Liver (tissue), 9 donors: ENCODE measurements around the gene VLDLR. TPM values are rescaled to one million over a fixed set of nuclear protein-coding genes. Genes with fewer than 3 reads are reported as not detected.

ENCODE experiments used
- DNase-seq: peaks from one replicate; pipeline ENCODE4 v3.0.0-alpha.2; 2017; ENCODE audit warnings: low spot score
- H3K27ac ChIP-seq, 2 donors: one replicate each; pipeline ENCODE4 v1.7.0; 2013; ENCODE audit warnings: inconsistent platforms in 2 of 2, low read length in 2 of 2, control low read depth in 1 of 2, low read depth in 1 of 2, mild to moderate bottlenecking in 1 of 2
- H3K27me3 ChIP-seq, 4 donors: one replicate each; pipeline versions ENCODE4 v1.6.1 to v1.7.0; 2013; ENCODE audit warnings: low read length in 3 of 4, inconsistent platforms in 1 of 4, mild to moderate bottlenecking in 1 of 4, moderate library complexity in 1 of 4; ENCODE audit not compliant: control insufficient read depth in 4 of 4, insufficient read depth in 4 of 4
- H3K36me3 ChIP-seq, 4 donors: one replicate each; pipeline versions ENCODE4 v1.6.1 to v1.7.0; 2013; ENCODE audit warnings: low read length in 3 of 4, mild to moderate bottlenecking in 3 of 4, low read depth in 1 of 4, moderate library complexity in 1 of 4; ENCODE audit not compliant: control insufficient read depth in 4 of 4, insufficient read depth in 3 of 4
- H3K4me1 ChIP-seq, 4 donors: one replicate each; pipeline versions ENCODE4 v1.6.1 to v1.7.0; 2013; ENCODE audit warnings: low read length in 3 of 4, mild to moderate bottlenecking in 3 of 4, moderate library complexity in 1 of 4; ENCODE audit not compliant: control insufficient read depth in 4 of 4, insufficient read depth in 4 of 4
- H3K4me3 ChIP-seq, 3 donors: one replicate each; pipeline versions ENCODE4 v1.6.1 to v1.7.0; 2013; ENCODE audit warnings: low read length in 3 of 3, control low read depth in 1 of 3, low read depth in 1 of 3, mild to moderate bottlenecking in 1 of 3
- H3K9ac ChIP-seq, 2 donors: one replicate each; pipeline ENCODE4 v1.7.0; 2013; ENCODE audit warnings: low read length in 2 of 2, mild to moderate bottlenecking in 2 of 2, moderate library complexity in 2 of 2, control low read depth in 1 of 2, low read depth in 1 of 2
- H3K9me3 ChIP-seq, 4 donors: one replicate each; pipeline versions ENCODE4 v1.6.1 to v1.7.0; 2013; ENCODE audit warnings: low read length in 3 of 4; ENCODE audit not compliant: control insufficient read depth in 4 of 4
- EGR1 ChIP-seq, 2 donors: IDR thresholded peaks; 2 replicates each; pipeline ENCODE4 v1.6.1; 2016 to 2018; ENCODE audit warnings: antibody characterized with exemption in 2 of 2, low read depth in 2 of 2
- FOXA1 ChIP-seq: IDR thresholded peaks from 2 replicates; pipeline ENCODE4 v1.6.1; 2016; ENCODE audit warnings: antibody characterized with exemption
- GABPA ChIP-seq, 2 donors: IDR thresholded peaks in 1 of 2; conservative IDR thresholded peaks in 1 of 2; 2 replicates each; pipeline ENCODE4 v1.6.1; 2016; ENCODE audit warnings: antibody characterized with exemption in 2 of 2, mild to moderate bottlenecking in 1 of 2, moderate library complexity in 1 of 2
- HNF4G ChIP-seq: IDR thresholded peaks from 2 replicates; pipeline ENCODE4 v1.6.1; 2016; ENCODE audit warnings: antibody characterized with exemption
- JUND ChIP-seq, 2 donors: IDR thresholded peaks; 2 replicates each; pipeline ENCODE4 v1.6.1; 2016; ENCODE audit warnings: antibody characterized with exemption in 2 of 2
- MAX ChIP-seq: IDR thresholded peaks from 2 replicates; pipeline ENCODE4 v1.6.1; 2016; ENCODE audit warnings: antibody characterized with exemption
- NR2F2 ChIP-seq: IDR thresholded peaks from 2 replicates; pipeline ENCODE4 v1.6.1; 2016; ENCODE audit warnings: antibody characterized with exemption
- RAD21 ChIP-seq, 2 donors: IDR thresholded peaks; 2 replicates each; pipeline ENCODE4 v1.6.1; 2016; ENCODE audit warnings: antibody characterized with exemption in 2 of 2, mild to moderate bottlenecking in 2 of 2
- REST ChIP-seq: IDR thresholded peaks from 2 replicates; pipeline ENCODE4 v1.6.1; 2016; ENCODE audit warnings: antibody characterized with exemption, mild to moderate bottlenecking
- RXRA ChIP-seq, 2 donors: IDR thresholded peaks; 2 replicates each; pipeline ENCODE4 v1.6.1; 2017 to 2018; ENCODE audit warnings: antibody characterized with exemption in 2 of 2, mild to moderate bottlenecking in 1 of 2
- SP1 ChIP-seq: IDR thresholded peaks from 2 replicates; pipeline ENCODE4 v1.6.1; 2018; ENCODE audit warnings: antibody characterized with exemption, mild to moderate bottlenecking
- TAF1 ChIP-seq: conservative IDR thresholded peaks from 2 replicates; pipeline ENCODE4 v1.6.1; 2016; ENCODE audit warnings: antibody characterized with exemption, mild to moderate bottlenecking
- YY1 ChIP-seq: IDR thresholded peaks from 2 replicates; pipeline ENCODE4 v1.6.1; 2016; ENCODE audit warnings: antibody characterized with exemption, mild to moderate bottlenecking
- WGBS: extraction: QIAGEN DNeasy Blood & Tissue Kit; methylation state at CpG from one replicate; pipeline ENCODE4 v1.1.7; 2013; 5-methylcytosine and 5-hydroxymethylcytosine counted together
- polyA plus RNA-seq, 2 donors: library from polyadenylated mRNA; stranded (reverse) in 1 of 2; unstranded in 1 of 2; fragments of 200-250 nt in 1 of 2; fragments of >200 nt in 1 of 2; fragmentation: Nextera tagmentation in 1 of 2; extraction: Ambion mirVana in 1 of 2; gene quantifications; one replicate each; pipeline versions ENCODE4 v1.2.1 to v1.2.3, GENCODE V29; 2013 to 2015
- total RNA-seq, 2 donors: library from RNA; depleted of rRNA; stranded (reverse); fragments of >200 nt; gene quantifications; one replicate each; pipeline ENCODE4 v1.2.3, GENCODE V29; 2014
- TF ChIP-seq, protein P1 (sequence below): IDR thresholded peaks from 2 replicates; pipeline ENCODE4 v1.6.1; 2016; ENCODE audit warnings: antibody characterized with exemption
- TF ChIP-seq, protein P2 (sequence below): IDR thresholded peaks from 2 replicates; pipeline ENCODE4 v1.6.1; 2016; ENCODE audit warnings: antibody characterized with exemption
- donor health status: healthy.
- donor health status: healthy.
- donor health status: healthy.
- donor health status: healthy.
- donor health status: healthy.

Gene VLDLR
- total and polyA plus RNA-seq, 4 donors, result 0.44 to 2.8 (median 1.4) TPM

DNA sequence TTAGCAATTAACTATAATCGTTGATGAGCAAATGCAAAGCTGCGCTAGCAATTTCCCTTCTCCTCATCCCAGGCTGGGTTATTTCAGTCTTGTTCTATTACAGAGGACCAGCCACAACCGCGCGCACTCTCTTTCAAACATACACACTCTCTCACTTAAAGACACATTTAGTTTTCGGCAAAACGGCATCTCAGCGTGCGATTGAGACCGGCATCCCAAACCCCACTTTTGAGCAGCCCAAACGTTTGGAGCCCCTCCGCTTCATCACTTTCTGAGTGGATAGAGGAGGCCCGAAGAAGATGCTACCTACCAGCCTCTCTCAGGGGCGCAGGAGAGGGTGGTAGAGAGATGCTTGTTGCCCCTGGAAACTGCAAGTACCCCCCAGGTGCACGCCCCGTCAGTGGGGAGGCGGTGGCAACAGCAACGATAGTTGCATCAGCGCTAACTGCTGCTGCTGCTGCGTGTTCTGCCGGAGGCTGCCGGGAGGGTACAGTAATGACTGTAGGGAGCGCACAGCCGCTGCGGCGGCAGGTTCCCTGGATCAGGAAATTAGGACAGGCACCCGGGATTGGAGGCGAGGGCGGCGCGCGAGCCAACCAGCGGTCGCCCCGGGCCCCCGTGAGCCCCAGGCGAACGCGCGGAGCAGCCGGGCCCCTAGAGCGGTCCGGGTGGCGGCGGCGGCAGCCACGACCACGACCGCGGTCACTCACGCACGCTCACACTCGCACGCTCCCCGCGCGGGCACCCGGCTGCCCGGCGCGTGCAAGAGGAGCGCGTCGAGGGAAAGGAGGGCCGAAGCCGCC is 467 bp upstream of the VLDLR start:
- Histone ChIP-seq H3K27me3 (peaks cover 0 to 6% (median 2%) of the 10 kb centered on the region in 4 donors), H3K9ac (no peak overlapping the region), H3K36me3 (no peaks in the 10 kb centered on the region), H3K4me3 (peak overlapping the region in 1 of 3 donors; percentile 41), H3K4me1 (peaks cover 9 to 29% (median 16%) of the 10 kb centered on the region in 4 donors), H3K27ac (no peak overlapping the region), H3K9me3 (no peaks in the 10 kb centered on the region)
- 6% methylated on average over 66 of the region's 66 CpGs for WGBS
- no peak for TF ChIP-seq JUND (IDR thresholded peaks at IDR 0.05)
- TF ChIP-seq RAD21 (IDR thresholded peaks at IDR 0.05), result peak; percentile 35 to 59
- TF ChIP-seq FOXA1, result no peak
- TF ChIP-seq, protein P1, sequence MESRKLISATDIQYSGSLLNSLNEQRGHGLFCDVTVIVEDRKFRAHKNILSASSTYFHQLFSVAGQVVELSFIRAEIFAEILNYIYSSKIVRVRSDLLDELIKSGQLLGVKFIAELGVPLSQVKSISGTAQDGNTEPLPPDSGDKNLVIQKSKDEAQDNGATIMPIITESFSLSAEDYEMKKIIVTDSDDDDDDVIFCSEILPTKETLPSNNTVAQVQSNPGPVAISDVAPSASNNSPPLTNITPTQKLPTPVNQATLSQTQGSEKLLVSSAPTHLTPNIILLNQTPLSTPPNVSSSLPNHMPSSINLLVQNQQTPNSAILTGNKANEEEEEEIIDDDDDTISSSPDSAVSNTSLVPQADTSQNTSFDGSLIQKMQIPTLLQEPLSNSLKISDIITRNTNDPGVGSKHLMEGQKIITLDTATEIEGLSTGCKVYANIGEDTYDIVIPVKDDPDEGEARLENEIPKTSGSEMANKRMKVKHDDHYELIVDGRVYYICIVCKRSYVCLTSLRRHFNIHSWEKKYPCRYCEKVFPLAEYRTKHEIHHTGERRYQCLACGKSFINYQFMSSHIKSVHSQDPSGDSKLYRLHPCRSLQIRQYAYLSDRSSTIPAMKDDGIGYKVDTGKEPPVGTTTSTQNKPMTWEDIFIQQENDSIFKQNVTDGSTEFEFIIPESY, result no peak
- DNase-seq, result peak; percentile 39

DNA sequence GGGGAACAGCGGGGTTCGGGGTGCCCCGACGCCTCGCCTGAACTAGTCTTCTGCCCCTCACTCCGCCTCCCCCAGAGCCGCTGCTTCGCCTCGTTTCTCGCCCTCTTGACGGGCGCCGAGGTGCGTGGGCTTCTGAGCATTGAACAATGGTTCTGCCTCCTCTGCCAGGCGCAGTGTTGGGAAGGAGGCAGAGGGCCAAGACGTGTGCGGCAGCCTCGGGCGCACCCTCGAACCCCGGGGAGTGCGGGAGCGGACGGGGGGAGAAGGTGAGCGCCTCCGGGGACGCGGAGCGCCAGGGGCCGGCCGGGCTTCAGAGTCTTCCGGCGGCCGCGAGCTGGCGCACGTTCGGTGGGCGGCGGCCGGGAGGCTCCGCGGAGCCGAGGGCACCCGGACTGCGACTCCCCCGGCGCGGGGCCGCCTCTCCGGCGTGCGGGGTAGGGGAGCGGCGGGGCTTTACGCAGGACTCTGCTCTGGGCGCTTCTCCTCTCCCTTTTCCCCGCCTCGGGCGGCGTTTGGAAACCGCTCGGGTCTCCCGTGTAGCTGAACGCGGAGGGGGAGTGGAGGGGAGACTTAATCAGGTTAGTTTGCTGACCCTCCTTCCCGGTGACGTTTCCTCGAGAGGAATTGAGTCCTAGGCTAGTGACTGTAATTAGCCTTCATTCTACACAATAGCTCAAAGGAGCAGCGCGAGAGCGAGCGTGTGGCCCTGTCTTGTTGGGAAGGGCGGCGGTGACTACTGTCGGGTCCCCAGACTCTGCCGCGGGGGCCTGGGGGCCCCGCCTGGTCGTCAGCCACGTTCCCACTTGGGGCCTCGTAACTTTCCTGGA is 1.1 kb downstream of the VLDLR start:
- 1% methylated on average over 82 of the region's 82 CpGs for WGBS
- Histone ChIP-seq H3K4me1 (peaks cover 9 to 29% (median 16%) of the 10 kb centered on the region in 4 donors), H3K9ac (no peak overlapping the region), H3K4me3 (peak overlapping the region in 2 of 3 donors; percentile 41 to 49), H3K27ac (peak overlapping the region in 1 of 2 donors; percentile 28), H3K27me3 (peaks cover 0 to 6% (median 2%) of the 10 kb centered on the region in 4 donors), H3K36me3 (no peaks in the 10 kb centered on the region), H3K9me3 (no peaks in the 10 kb centered on the region)
- DNase-seq, result peak; percentile 34
- TF ChIP-seq RXRA (IDR thresholded peaks at IDR 0.05), result no peak
- TF ChIP-seq SP1, result no peak
- no peak for TF ChIP-seq FOXA1
- TF ChIP-seq TAF1, result no peak
- TF ChIP-seq, protein P2, sequence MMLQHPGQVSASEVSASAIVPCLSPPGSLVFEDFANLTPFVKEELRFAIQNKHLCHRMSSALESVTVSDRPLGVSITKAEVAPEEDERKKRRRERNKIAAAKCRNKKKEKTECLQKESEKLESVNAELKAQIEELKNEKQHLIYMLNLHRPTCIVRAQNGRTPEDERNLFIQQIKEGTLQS, result no peak
- TF ChIP-seq NR2F2, result no peak
- no peak for TF ChIP-seq GABPA (IDR thresholded peaks at IDR 0.05 in 1 of 2, conservative IDR thresholded peaks at IDR 0.05 in 1 of 2)
- TF ChIP-seq YY1, result no peak
- no peak for TF ChIP-seq RAD21 (IDR thresholded peaks at IDR 0.05)

DNA sequence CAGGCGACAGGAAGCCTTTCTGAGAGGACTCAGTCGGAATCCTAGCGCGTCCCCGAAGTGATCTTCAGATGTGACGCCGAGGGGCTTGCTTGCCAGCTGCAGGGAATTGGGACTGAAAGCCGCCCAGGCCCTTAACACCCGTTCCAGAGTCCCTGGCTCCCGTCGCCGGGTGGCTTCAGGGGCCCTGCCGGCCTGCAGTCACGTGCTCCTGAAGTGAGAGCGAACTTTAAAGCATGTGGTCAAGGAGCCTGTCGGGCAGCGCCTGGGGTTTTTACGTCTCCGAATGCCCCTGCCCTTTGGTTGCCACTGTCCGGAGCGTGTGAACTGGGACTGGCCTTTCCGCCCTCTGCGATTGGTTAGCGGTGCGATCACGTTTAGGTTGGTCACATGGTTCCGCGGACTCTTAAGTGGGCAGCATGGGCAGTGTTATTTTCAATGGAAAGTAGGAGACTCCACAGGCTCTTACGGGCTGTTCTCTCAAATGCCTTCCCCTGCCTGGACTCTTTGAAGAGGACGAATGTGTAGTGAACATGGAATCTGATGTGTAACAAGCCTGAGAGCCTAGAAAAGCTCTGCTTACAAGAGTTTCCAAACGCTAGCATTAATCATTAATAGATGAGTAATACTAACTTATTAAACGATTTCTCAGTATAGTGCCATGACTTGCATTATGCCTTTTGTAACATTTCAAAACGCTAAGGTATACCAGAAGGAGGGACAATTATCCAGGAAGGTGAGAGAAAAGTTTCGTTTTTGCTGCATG is 1.9 kb downstream of the VLDLR start:
- Histone ChIP-seq H3K27me3 (peaks cover 0 to 6% (median 2%) of the 10 kb centered on the region in 4 donors), H3K9ac (no peak overlapping the region), H3K4me3 (peak overlapping the region; percentile 27 to 49 (median 41)), H3K27ac (peak overlapping the region in 1 of 2 donors; percentile 28), H3K4me1 (peaks cover 9 to 29% (median 16%) of the 10 kb centered on the region in 4 donors), H3K36me3 (no peaks in the 10 kb centered on the region), H3K9me3 (no peaks in the 10 kb centered on the region)
- DNase-seq, result no peak
- 14% methylated on average over 34 of the region's 34 CpGs for WGBS
- TF ChIP-seq MAX (peak; percentile 62), JUND (IDR thresholded peaks at IDR 0.05) (peak in 1 of 2 donors; percentile 39), EGR1 (IDR thresholded peaks at IDR 0.05; ENCODE audit: low read depth in 2 of 2) (no peak), FOXA1 (no peak), RXRA (IDR thresholded peaks at IDR 0.05) (peak; percentile 13 to 52), REST (no peak), YY1 (peak; percentile 23), NR2F2 (no peak), HNF4G (no peak), GABPA (IDR thresholded peaks at IDR 0.05 in 1 of 2, conservative IDR thresholded peaks at IDR 0.05 in 1 of 2) (no peak)
- TF ChIP-seq, protein P1, result no peak
